BE2C (cell line): Measurements from ENCODE around the gene RGS7BP.

Source experiments
- DNase-seq: peaks from one replicate; pipeline ENCODE4 v3.0.0-alpha.2; 2020
- H3K27me3 ChIP-seq: fragments of 250-450 bp; sonication (Bioruptor Pico); 2 replicates; pipeline ENCODE4 v1.5.1; 2020; ENCODE audit warnings: mild to moderate bottlenecking
- H3K36me3 ChIP-seq: fragments of 250-450 bp; sonication (Bioruptor Pico); 2 replicates; pipeline ENCODE4 v1.5.1; 2020; ENCODE audit warnings: mild to moderate bottlenecking
- H3K4me1 ChIP-seq: fragments of 250-450 bp; sonication (Bioruptor Pico); 2 replicates; pipeline ENCODE4 v1.5.1; 2020
- H3K4me3 ChIP-seq: 2 replicates; pipeline ENCODE4 v1.5.1; 2011; ENCODE audit warnings: low read depth, low read length
- H3K9me3 ChIP-seq: fragments of 250-450 bp; sonication (Bioruptor Pico); 2 replicates; pipeline ENCODE4 v1.5.1; 2020
- TF ChIP-seq, protein P1 (sequence below): IDR thresholded peaks from 2 replicates; pipeline ENCODE4 v1.5.1; 2012; ENCODE audit warnings: mild to moderate bottlenecking, low read depth, low read length

The RGS7BP gene

DNA sequence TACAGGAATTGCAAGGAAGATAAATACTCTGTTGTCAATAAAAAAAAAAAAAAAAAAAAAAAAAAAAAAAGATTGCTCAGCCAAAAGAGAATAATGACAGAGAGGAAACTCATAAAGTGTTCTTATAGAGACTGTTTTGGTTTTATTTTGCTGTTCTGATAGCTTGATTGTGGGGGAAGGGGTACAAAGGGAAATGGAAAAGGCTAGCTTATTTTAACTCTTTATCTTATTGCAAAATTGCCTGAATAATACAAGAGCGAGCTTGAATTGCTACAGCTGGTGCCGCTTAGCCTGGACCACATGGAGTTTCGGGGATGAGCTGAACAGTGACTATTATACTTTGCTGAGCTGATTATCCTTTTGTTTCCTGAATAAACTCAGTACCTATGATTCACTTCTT, 153.5 kb downstream of the RGS7BP start:
- H3K4me1 ChIP-seq, result no peaks in the 10 kb centered on the region
- no peak overlapping the region for H3K4me3 ChIP-seq
- no peaks in the 10 kb centered on the region for H3K9me3 ChIP-seq
- H3K36me3 ChIP-seq, result no peaks in the 10 kb centered on the region
- DNase-seq, result no peak
- H3K27me3 ChIP-seq, result peaks cover 10% of the 10 kb centered on the region
- TF ChIP-seq, protein P1, sequence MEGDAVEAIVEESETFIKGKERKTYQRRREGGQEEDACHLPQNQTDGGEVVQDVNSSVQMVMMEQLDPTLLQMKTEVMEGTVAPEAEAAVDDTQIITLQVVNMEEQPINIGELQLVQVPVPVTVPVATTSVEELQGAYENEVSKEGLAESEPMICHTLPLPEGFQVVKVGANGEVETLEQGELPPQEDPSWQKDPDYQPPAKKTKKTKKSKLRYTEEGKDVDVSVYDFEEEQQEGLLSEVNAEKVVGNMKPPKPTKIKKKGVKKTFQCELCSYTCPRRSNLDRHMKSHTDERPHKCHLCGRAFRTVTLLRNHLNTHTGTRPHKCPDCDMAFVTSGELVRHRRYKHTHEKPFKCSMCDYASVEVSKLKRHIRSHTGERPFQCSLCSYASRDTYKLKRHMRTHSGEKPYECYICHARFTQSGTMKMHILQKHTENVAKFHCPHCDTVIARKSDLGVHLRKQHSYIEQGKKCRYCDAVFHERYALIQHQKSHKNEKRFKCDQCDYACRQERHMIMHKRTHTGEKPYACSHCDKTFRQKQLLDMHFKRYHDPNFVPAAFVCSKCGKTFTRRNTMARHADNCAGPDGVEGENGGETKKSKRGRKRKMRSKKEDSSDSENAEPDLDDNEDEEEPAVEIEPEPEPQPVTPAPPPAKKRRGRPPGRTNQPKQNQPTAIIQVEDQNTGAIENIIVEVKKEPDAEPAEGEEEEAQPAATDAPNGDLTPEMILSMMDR, result no peak
